HG03558 (cell line): ENCODE results near the gene DNMT3A.

Experiments used
- ATAC-seq: cut with Tn5 transposase; IDR thresholded peaks from one replicate; pipeline ENCODE4 v1.9.1; 2021; ENCODE audit warnings: moderate number of reproducible peaks; ENCODE audit not compliant: unreplicated experiment; ENCODE audit errors: extremely low read depth

Gene DNMT3A

GRCh38 chr2:25341753-25342371 lies at the start of gene DNMT3A:
Gene DNMT3A (minus strand): TSS chr2:25341925. CDS start chr2:25313984, 27,941 bp downstream.
- ATAC-seq, result peak; percentile 11

DNA sequence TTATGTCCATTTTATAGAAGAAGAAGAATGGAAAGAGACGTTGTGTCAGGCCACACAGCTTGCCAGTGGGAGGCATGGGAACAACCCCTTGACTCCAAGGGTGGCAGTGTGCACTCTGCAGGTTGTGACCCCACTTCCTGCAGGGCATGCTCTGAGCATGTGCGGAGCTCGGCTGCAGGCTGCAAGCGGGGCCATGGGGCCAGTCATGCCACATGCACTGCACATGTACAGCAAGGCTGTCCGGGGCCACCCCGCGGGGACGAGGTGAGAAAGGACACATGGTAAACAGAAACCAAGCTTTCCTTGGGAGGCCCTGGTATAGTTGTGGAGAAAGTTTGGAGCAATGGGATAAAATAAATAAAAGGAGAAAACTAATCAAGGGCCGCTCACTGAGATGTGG lies 47.4 kb upstream of the DNMT3A start:
- ATAC-seq, result no peak

- ATAC-seq, result no peak
Measured at GRCh38 chr2:25388491-25388890, 46.8 kb upstream of the DNMT3A start.

- ATAC-seq, result no peak
Measured at GRCh38 chr2:25387876-25388449, 46.2 kb upstream of the DNMT3A start.

DNA sequence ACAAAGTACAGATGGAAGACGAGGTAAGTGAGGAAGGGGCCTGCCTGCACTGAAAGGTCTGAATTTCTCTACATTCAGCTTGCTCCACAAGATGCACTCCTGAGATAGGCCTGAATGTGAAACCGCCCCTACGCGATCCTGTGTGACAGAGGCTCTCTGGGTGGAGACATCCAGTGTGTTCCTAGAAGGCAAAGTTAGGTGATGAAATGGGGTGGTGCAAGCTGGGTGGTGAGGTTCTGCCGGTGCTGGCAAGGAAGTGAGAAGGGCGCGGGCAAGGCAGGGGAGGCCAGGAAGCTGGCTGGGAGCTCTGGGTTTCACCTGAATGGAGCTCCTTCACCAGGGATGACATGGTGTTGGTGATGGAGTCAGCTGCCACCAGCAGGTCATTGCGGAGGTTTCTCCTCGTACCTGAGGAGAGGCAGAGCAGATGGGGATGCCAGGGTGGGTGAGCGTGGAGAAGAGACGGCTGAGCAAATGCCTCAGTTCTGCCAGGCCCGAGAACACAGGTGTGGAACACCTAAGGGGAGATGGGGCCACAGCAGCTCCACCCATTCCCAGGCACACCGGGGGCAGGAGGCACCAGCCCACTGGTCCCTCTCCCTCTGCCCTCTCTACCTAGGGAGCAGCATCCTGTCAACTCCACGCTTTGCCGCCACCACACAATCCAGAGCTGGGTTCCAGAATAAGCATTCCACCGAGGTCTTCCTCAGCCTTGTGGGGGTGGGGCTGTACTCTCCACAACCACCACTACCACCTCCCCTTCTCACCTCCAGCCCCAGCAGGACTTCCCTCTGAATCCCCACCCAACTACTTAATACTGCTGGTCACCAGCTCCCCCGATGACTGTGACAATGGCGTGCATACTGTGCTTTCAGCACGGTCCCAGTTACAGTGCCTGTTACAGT lies 45.5 kb upstream of the DNMT3A start:
- ATAC-seq, result no peak

DNA sequence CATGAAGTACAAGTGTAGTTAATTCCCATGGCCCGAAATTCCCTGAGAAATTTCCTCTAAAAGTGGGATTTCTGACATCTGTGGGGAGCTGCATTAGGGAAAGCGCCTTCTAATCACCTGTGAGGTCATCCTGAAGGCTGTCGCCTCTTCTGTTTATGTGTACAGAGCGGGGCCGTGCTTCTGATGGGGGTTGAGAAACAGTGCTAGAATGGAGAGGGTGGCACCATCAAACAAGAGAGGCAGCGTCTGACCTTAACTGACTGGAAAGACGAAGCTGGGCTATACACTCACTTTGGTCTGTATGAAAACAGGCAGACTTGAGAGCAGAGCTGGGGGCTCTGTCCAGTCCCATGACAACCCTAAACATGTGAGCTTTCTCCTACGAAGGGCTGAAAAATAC lies 44.2 kb upstream of the DNMT3A start:
- ATAC-seq, result no peak

DNA sequence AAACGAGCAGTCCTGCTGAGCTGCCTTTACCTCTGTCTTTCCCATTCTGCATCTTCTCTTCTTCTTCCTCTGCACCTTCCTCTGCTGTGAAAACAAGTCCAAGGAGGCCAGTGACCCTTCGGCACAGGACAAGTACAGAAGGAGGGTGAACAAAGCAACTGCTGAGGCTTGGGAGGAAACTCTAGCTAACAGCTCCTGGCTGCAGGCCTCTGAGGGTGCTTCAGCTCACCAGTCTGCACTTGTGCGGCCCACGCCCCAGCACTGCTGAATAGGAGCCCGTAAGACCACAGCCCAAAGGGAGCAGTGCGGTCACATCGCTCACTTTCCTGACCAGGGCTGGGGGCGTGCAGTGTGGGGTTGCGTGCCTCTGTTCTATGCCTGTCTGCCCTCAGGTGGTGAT lies 42.1 kb upstream of the DNMT3A start:
- ATAC-seq, result no peak

DNA sequence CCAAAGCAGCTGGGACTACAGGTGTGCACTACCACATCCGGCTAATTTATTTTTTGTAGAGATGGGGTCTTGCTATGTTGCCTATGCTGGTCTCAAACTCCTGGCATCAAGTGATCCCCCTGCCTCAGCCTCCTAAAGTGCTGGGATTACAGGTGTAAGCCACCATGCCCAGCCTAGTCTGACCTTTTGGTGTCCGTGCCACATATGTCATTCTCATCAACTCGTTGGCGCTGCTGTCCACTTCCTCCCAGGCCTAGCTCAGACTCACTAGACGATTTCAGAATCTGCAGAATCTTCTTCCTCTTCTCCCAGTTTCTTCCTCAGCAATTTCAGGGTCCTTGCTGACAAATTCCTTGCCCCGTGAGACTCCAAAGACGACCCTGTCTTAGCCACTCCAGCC lies 39.8 kb upstream of the DNMT3A start:
- no peak for ATAC-seq

GRCh38 chr2:25380586-25381375 lies 39.1 kb upstream of the DNMT3A start:
- ATAC-seq, result no peak

DNA sequence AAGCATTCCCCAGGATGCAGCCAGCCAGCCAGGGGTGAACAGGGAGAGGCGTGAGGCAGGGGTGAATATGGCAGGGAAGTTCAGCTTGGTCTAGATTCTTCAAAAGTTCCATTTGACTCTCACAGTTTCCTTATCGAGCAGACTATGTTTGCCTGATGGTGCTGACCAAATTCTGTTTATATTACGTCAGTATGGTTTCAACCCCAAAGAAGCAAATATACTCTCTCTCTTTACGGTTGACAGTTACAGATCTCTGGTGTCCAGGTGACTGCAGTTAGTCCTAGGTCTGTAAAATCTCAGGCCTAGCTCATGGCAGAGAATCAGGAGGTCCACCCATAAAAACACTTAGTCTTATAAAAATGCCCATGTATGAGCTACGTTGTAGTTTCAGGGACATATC lies 38.3 kb upstream of the DNMT3A start:
- no peak for ATAC-seq

DNA sequence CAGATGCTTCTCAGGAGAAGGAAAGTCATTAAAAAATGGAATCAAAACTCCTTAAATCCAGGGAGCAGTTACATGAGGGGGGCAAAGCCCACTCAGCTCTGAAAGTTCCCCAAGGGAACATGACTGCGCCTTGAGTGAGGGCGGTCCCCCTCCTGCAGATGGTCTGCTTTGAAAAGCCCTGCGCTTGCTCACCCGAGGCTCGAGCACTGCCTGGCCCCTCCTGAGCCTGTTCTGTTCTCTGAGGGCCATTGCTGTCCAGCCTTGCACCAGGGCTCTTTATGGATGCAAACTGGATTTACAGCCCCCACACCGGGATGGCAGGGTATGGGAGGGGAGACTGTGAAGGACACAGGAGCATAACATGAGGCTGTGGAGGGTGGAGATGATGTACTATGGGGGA lies 37.8 kb upstream of the DNMT3A start:
- no peak for ATAC-seq

DNA sequence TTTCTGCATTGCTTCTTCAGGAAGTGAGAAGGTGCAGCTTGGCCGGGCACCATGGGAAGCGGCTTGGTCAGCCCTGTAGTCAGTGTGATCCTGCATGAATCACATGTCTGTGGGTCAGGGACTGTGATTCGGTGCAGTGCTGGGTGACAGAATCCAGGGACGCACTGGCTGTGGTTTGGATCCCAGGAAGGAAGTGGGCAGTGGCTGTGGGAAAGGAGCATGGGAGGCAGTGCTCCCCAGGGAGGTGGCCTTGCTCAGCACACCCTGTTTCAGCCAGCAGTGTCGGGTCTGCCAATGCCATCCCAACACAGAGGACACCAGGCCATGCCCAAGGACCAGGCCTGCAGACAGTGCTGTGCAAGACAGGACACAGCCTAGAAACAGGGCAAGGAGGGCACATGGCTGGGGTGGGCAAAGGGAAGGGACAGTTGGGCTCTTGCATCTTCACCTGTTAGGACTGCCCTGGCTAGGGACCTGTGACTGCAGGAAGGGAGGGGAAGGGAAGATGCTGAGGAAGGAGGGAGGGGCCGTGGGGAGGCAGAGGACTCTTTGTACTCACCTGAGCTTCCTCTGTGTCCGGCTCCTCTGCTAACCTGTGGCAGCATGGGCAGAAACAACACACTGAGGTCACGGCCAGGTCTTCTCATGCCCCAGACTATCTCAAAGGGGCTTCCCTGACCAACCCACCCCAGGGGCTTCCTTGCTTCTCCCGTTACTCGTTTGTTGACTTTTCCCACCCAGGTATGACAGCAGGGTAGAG lies 37.2 kb upstream of the DNMT3A start:
- no peak for ATAC-seq

DNA sequence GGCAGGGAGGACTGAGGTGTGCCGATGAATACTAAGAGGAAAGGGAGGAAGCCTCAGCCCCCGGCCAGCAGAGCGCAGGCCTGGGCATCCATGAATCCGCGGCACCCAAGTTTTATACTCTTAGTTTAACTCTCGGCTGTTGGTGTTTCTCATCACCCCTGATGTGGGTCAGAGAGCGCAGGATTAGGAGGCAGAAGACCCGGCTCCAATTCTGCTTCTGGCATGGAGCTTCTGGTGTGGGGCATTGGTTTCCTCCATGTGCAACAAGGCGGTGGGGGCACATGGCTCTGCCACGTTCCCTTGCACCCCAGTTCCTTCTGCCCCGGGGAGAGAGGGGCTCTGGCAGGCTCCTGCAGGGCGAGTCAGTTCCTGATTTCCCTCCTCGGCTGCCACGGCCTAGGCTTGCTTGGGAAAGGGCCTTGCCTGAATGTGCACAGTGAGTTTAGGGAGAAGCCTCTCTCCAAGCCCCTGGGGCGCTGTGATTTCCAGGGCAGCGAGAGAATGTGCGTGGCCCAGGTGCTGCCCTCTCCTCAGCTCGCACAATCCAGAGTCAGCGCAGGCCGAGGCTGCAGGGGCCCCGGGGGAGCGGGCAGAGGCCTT lies 36.2 kb upstream of the DNMT3A start:
- ATAC-seq, result no peak

- peak; percentile 82 for ATAC-seq
Measured at GRCh38 chr2:25376750-25377621, 35.3 kb upstream of the DNMT3A start.

DNA sequence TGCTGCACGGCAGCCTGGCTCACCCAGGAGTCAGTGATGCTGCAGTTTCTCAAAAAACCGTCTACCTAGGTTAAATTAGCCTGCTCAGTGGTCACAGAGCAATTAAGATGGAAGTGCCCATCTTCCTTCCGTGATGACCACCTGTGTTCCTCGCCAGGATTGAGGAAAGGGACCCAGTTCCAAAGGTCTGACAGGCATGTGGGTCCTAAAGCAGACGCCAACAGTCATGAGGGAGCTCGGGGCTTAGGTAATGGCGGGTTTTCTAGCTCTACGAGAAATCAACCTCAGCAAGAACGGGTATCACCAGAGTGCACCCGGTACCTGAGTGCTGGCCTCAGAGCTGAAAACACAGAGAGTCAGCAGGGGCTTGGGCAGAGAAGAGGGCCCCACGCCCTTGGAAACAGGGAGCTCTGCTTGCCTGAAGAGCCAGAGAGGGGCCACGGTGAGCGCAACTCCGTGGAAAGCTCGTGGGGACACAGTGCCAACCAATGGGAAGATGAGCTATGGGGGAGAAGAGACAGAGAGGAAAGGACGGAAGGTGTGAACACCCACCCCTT lies 34.3 kb upstream of the DNMT3A start:
- no peak for ATAC-seq

- ATAC-seq, result no peak
Measured at GRCh38 chr2:25375371-25375988, 33.8 kb upstream of the DNMT3A start.

GRCh38 chr2:25374827-25375226 lies 33.1 kb upstream of the DNMT3A start:
- ATAC-seq, result no peak

- ATAC-seq, result no peak
Measured at GRCh38 chr2:25374411-25374810, 32.7 kb upstream of the DNMT3A start.
